Measurements from ENCODE around the gene LYPD6B. TPM values are rescaled to one million over a fixed set of nuclear protein-coding genes. Genes with fewer than 3 reads are reported as not detected.

Gene LYPD6B
- total and polyA plus RNA-seq, 5 experiments from 2014 or later: not detected

- DNase-seq (no peak), ATAC-seq (no peak)
- Mint-ChIP-seq H3K9me3 (no peaks in the 10 kb centered on the region), H3K27me3 (peaks cover 6 to 35% (median 16%) of the 10 kb centered on the region in 5 donors), H3K4me1 (peaks cover 0 to 14% (median 1%) of the 10 kb centered on the region in 4 donors), H3K27ac (no peak overlapping the region), H3K36me3 (no peaks in the 10 kb centered on the region), H3K4me3 (no peak overlapping the region)
- POLR2A ChIA-PET: no interaction called here
These were observed 90.9 kb downstream of the LYPD6B start for GRCh38 chr2:149129433-149129832.

DNA sequence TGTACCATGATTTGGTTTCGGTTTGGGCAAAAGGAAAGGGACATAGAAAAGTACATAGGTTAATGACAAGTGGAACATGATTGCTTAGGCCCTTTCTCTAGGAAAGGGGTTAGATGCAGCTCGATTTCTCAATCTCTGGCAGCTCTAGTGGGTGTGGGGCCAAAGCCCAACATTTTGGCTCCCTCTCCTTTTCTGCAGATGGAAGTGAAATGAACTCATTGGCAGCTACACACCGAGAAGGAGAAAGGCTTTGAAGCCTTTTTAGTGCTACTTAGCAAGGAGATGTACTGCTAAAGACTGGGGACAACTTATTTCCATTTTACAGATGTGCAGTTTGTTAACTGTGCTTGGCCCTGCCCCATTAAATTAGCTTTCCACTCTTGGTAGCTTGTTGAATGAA is 93.8 kb downstream of the LYPD6B start:
- peaks cover 5 to 19% (median 12%) of the 10 kb centered on the region in 5 donors for H3K27me3 Mint-ChIP-seq
- ATAC-seq (no peak), DNase-seq (no peak)
- H3K27ac Mint-ChIP-seq: no peak overlapping the region
- H3K4me1 Mint-ChIP-seq: peaks cover 0 to 14% (median 1%) of the 10 kb centered on the region in 4 donors
- POLR2A ChIA-PET: no interaction called here
- no peak overlapping the region for H3K4me3 Mint-ChIP-seq
- H3K9me3 Mint-ChIP-seq: no peaks in the 10 kb centered on the region
- no peaks in the 10 kb centered on the region for H3K36me3 Mint-ChIP-seq

- Mint-ChIP-seq H3K36me3 (no peaks in the 10 kb centered on the region), H3K9me3 (no peaks in the 10 kb centered on the region), H3K27ac (no peak overlapping the region), H3K4me3 (no peak overlapping the region), H3K27me3 (peaks cover 4 to 16% (median 10%) of the 10 kb centered on the region in 5 donors), H3K4me1 (peaks cover 0 to 14% (median 1%) of the 10 kb centered on the region in 4 donors)
- POLR2A ChIA-PET: no interaction called here
- DNase-seq: no peak
- ATAC-seq: no peak
These were observed 94.4 kb downstream of the LYPD6B start for GRCh38 chr2:149132901-149133300.

- DNase-seq: no peak
- H3K27me3 Mint-ChIP-seq: peaks cover 4 to 16% (median 10%) of the 10 kb centered on the region in 5 donors
- POLR2A ChIA-PET: no interaction called here
These were observed 95.9 kb downstream of the LYPD6B start for GRCh38 chr2:149134335-149134923.

GRCh38 chr2:149136111-149136510 is 97.6 kb downstream of the LYPD6B start:
- no peak for DNase-seq
- H3K36me3 Mint-ChIP-seq: no peaks in the 10 kb centered on the region
- H3K9me3 Mint-ChIP-seq: no peaks in the 10 kb centered on the region
- H3K4me3 Mint-ChIP-seq: no peak overlapping the region
- peaks cover 5 to 19% (median 8%) of the 10 kb centered on the region in 5 donors for H3K27me3 Mint-ChIP-seq
- no peak for ATAC-seq
- POLR2A ChIA-PET: no interaction called here
- H3K27ac Mint-ChIP-seq: no peak overlapping the region
- no peaks in the 10 kb centered on the region for H3K4me1 Mint-ChIP-seq

More at GRCh38 chr2:149134335-149134923, 95.9 kb downstream of the LYPD6B start:
- no peaks in the 10 kb centered on the region for H3K9me3 Mint-ChIP-seq
- H3K4me3 Mint-ChIP-seq: no peak overlapping the region
- no peaks in the 10 kb centered on the region for H3K36me3 Mint-ChIP-seq
- H3K4me1 Mint-ChIP-seq: peaks cover 0 to 5% (median 1%) of the 10 kb centered on the region in 4 donors
- no peak overlapping the region for H3K27ac Mint-ChIP-seq
- no peak for ATAC-seq

DNA sequence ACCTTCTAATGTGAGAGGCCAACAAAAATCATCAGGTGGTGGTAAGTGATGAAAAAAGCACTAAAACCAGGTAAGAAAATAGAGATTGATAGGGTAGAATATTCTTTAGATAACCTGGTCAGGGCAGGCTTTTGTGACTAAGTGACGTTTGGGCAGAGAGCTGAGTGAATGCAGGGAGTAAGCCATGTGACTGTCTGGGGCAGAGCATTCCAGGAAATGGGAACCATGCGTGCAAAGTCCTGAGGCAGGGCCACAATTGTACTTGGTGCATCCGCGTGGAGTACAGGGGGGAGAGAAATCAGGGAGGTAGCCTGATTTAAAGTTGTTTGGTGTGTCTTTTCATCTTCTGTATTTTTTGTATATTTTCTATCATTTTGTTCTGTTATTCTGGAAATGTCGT is 102.5 kb downstream of the LYPD6B start:
- POLR2A ChIA-PET: no interaction called here
- H3K36me3 Mint-ChIP-seq: no peaks in the 10 kb centered on the region
- H3K27me3 Mint-ChIP-seq: peaks cover 2 to 24% (median 8%) of the 10 kb centered on the region in 5 donors
- no peak overlapping the region for H3K27ac Mint-ChIP-seq
- H3K4me1 Mint-ChIP-seq: peaks cover 0 to 10% (median 5%) of the 10 kb centered on the region in 4 donors
- ATAC-seq (no peak), DNase-seq (no peak)
- no peaks in the 10 kb centered on the region for H3K9me3 Mint-ChIP-seq
- no peak overlapping the region for H3K4me3 Mint-ChIP-seq

- ATAC-seq: no peak
- DNase-seq: no peak
- no peak overlapping the region for H3K27ac Mint-ChIP-seq
- H3K27me3 Mint-ChIP-seq: peaks cover 5 to 29% (median 9%) of the 10 kb centered on the region in 5 donors
- no peak overlapping the region for H3K4me3 Mint-ChIP-seq
- POLR2A ChIA-PET: no interaction called here
- H3K4me1 Mint-ChIP-seq: peaks cover 0 to 12% (median 5%) of the 10 kb centered on the region in 4 donors
- no peaks in the 10 kb centered on the region for H3K36me3 Mint-ChIP-seq
- no peaks in the 10 kb centered on the region for H3K9me3 Mint-ChIP-seq
These were observed 105.2 kb downstream of the LYPD6B start for GRCh38 chr2:149143734-149144133.

DNA sequence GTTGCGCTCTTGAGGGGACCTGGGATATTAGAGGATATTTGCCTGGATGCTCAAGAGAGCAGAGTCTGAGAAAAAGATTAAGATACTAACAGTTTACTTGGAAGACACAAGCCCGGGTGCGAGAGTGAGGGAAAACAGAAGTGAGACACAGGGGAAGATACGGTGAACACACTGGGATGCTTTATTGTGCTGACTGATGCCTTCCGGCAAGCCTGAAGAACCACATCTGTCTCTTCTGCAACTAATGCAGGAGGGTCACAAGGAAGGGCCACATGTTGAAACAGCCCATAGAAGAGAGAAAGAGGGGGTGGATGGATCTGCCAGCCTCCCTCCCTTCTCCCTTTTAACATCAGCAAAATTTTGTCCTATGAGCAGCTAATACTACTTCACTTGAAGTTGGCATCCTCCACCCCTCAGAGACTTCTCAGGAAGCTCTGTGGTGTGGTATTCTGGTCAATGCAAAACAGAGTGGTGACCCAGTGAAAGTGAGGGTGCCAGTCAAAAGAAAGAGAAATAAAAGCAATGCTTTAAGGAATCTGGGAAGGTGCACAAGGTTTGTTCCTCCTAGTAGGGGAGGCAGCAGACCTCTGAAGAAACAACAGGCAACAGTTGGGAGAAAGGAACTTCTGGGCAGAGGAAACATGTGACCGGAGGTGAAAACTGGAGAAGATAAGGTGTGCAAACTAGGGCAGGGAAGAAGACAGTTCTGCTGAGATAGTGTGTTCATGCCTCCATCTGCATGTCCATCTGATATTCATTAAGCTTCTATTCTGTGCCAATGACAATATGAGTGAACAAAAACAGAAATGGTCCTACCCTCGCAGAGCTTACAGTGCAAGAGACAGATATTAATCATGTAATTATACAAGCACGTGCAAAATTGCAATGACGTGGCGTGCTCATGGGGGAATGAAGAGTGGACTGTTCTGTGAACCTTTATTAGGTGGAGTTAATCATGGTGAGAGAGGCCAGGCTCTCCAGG is 107.1 kb downstream of the LYPD6B start:
- no peak for ATAC-seq

DNA sequence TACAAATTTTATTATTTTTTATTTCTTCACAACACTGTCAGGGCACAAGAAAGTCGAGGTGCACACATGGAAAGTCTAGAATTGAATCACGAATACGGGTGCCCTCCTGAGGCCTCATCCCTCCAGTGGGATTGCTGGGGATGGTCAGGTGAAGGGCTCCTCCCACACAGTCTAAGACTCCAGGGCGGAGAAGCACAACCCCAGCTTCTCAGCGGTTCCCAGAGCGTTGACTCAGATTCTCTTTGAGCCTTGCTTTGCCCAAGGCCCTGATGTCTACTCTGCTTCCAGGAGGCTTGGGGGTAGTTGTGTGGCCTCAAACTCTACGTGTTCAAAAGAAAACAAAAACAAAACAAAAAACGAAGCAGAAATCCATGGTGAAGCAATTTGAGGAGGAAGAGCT is 108.4 kb downstream of the LYPD6B start:
- POLR2A ChIA-PET: no interaction called here
- peaks cover 0 to 12% (median 5%) of the 10 kb centered on the region in 4 donors for H3K4me1 Mint-ChIP-seq
- H3K27me3 Mint-ChIP-seq: peaks cover 7 to 20% (median 11%) of the 10 kb centered on the region in 5 donors
- H3K9me3 Mint-ChIP-seq: no peaks in the 10 kb centered on the region
- ATAC-seq: no peak
- no peak for DNase-seq
- no peak overlapping the region for H3K27ac Mint-ChIP-seq
- H3K36me3 Mint-ChIP-seq: no peaks in the 10 kb centered on the region
- H3K4me3 Mint-ChIP-seq: no peak overlapping the region

More for the DNA sequence above, 107.1 kb downstream of the LYPD6B start:
- no peaks in the 10 kb centered on the region for H3K9me3 Mint-ChIP-seq
- POLR2A ChIA-PET: no interaction called here
- no peak overlapping the region for H3K4me3 Mint-ChIP-seq
- H3K27me3 Mint-ChIP-seq: peaks cover 7 to 28% (median 11%) of the 10 kb centered on the region in 5 donors
- H3K36me3 Mint-ChIP-seq: no peaks in the 10 kb centered on the region
- H3K27ac Mint-ChIP-seq: no peak overlapping the region
- peaks cover 0 to 12% (median 5%) of the 10 kb centered on the region in 4 donors for H3K4me1 Mint-ChIP-seq
- DNase-seq: no peak

GRCh38 chr2:149148194-149149006 is 109.9 kb downstream of the LYPD6B start:
- Mint-ChIP-seq H3K27me3 (peaks cover 8 to 35% (median 12%) of the 10 kb centered on the region in 5 donors), H3K4me1 (peaks cover 0 to 18% (median 7%) of the 10 kb centered on the region in 4 donors), H3K4me3 (no peak overlapping the region), H3K9me3 (no peaks in the 10 kb centered on the region), H3K27ac (no peak overlapping the region), H3K36me3 (no peaks in the 10 kb centered on the region)
- no peak for DNase-seq
- no peak for ATAC-seq
- POLR2A ChIA-PET: no interaction called here

DNA sequence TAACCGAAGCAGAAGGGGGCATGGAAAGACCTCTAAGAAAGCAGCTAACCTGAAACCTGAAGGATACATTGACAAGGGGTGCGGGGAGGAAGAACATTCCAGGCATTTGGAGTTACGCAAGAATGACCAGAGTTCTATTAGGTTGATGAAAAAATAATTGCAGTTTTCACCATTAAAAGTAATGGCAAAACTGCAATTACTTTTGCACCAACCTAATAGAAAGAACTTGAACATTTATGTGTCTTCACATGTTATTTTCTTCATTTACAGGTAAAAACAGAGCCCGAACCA is 110.5 kb downstream of the LYPD6B start:
- H3K36me3 Mint-ChIP-seq: no peaks in the 10 kb centered on the region
- no peak overlapping the region for H3K27ac Mint-ChIP-seq
- ATAC-seq (no peak), DNase-seq (no peak)
- H3K27me3 Mint-ChIP-seq: peaks cover 10 to 41% (median 16%) of the 10 kb centered on the region in 5 donors
- POLR2A ChIA-PET: no interaction called here
- peaks cover 0 to 18% (median 7%) of the 10 kb centered on the region in 4 donors for H3K4me1 Mint-ChIP-seq
- no peaks in the 10 kb centered on the region for H3K9me3 Mint-ChIP-seq
- H3K4me3 Mint-ChIP-seq: no peak overlapping the region

DNA sequence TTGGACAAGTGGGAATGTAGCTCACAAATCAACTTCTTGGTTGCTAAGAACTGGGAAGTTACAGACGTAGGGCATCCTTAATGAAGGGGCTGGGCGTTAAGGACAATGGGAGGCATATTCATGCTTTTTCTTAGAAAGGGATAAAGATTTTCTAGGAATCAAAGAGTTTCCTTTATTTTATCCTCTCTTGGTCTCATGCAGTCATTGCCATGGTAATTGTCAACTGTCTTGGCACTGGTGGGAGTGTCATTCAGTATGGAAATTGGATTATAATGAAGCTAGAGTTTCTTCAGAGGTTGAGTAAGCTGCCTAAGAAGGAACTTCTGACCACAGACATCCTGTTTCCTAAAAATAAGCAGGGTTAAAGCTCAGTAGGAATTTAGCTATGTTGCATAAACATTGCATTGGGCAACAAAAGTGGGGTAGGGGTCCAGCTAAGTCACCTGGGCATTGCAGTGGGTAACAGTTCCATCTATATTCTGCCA is 114.0 kb downstream of the LYPD6B start:
- Mint-ChIP-seq H3K9me3 (no peaks in the 10 kb centered on the region), H3K4me1 (peaks cover 0 to 5% (median 1%) of the 10 kb centered on the region in 4 donors), H3K4me3 (no peak overlapping the region), H3K27ac (no peak overlapping the region), H3K27me3 (peaks cover 7 to 43% (median 16%) of the 10 kb centered on the region in 5 donors), H3K36me3 (no peaks in the 10 kb centered on the region)
- ATAC-seq (no peak), DNase-seq (no peak)
- POLR2A ChIA-PET: no interaction called here

All from naive thymus-derived CD8-positive, alpha-beta T cell (primary cell).